ENCODE results near the gene MTUS2. TPM values are rescaled to one million over a fixed set of nuclear protein-coding genes. Genes with fewer than 3 reads are reported as not detected.

Gene MTUS2
- total and polyA plus RNA-seq, 2 of the 8 experiments (the other 6 are each of a cell fraction or from before 2014, with no cell fraction given), result 0.18 to 0.80 TPM

DNA sequence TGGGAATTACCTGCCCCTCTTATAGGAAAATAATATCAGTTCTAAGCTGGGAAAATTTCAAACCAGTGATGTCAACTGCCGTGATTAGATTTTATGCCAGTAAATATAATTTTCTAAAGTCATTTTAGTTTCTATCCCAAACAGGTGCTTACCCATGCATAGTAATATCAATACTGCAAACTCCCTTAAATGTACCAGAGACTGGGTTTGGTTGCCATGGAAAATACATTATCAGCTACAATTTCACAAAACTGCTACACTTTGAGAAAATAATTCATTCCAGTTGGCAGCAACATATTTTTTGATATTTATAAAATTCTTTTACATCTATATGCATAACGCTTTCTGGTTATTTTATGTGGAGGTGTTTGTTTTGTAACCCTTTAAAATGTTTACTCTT, 631.8 kb downstream of the MTUS2 start (continued):
- TF ChIP-seq JUN (IDR thresholded peaks at IDR 0.05; ENCODE audit: low read depth, low read length), result no peak
- TF ChIP-seq CHD2 (IDR thresholded peaks at IDR 0.05; ENCODE audit: low read length), result no peak
